Natural killer cell (primary cell): ENCODE results near the gene TOMM22. TPM values are rescaled to one million over a fixed set of nuclear protein-coding genes. Genes with fewer than 3 reads are reported as not detected.
A peak's percentile ranks its signal among the peaks of the same experiment; 100 is the strongest.

Experiments
- ATAC-seq, 3 donors: fragments of 150-1000 bp in 2 of 3; fragments of 200-7000 bp in 1 of 3; cut with Tn5 transposase; 1 replicate in 1 of 3; 2 replicates in 2 of 3; pipeline ENCODE4 v1.10.0; 2021; ENCODE audit warnings: mild to moderate bottlenecking in 2 of 3, moderate library complexity in 2 of 3
- DNase-seq, 2 donors: peaks; one replicate each; pipeline versions ENCODE4 v3.0.0 to v3.0.0-alpha.2; 2013 to 2021; ENCODE audit warnings: mixed read lengths in 1 of 2
- H3K27ac ChIP-seq: one replicate; pipeline ENCODE4 v1.5.1; 2013; ENCODE audit warnings: mild to moderate bottlenecking, low read length
- H3K27me3 ChIP-seq: one replicate; pipeline ENCODE4 v1.6.1; 2013; ENCODE audit warnings: low read length; ENCODE audit not compliant: control insufficient read depth, insufficient read depth
- H3K36me3 ChIP-seq: one replicate; pipeline ENCODE4 v1.6.1; 2013; ENCODE audit warnings: low read length; ENCODE audit not compliant: control insufficient read depth, insufficient read depth
- H3K4me1 ChIP-seq: one replicate; pipeline ENCODE4 v1.6.1; 2013; ENCODE audit warnings: low read length; ENCODE audit not compliant: control insufficient read depth, insufficient read depth
- H3K4me3 ChIP-seq: one replicate; pipeline ENCODE4 v1.5.1; 2013; ENCODE audit warnings: low read length
- H3K9me3 ChIP-seq: one replicate; pipeline ENCODE4 v1.6.1; 2013; ENCODE audit warnings: low read length; ENCODE audit not compliant: control insufficient read depth, insufficient read depth
- H3K27ac Mint-ChIP-seq, 2 donors: one replicate each; pipeline ENCODE4 v1.8.0; 2022; ENCODE audit warnings: mild to moderate bottlenecking in 2 of 2, mixed read lengths in 2 of 2, moderate library complexity in 1 of 2
- H3K27me3 Mint-ChIP-seq, 2 donors: one replicate each; pipeline ENCODE4 v1.8.0; 2022; ENCODE audit warnings: low read depth in 2 of 2, mixed read lengths in 2 of 2
- H3K36me3 Mint-ChIP-seq: one replicate; pipeline ENCODE4 v1.8.0; 2022; ENCODE audit warnings: mixed read lengths
- H3K4me1 Mint-ChIP-seq, 2 donors: one replicate each; pipeline ENCODE4 v1.8.0; 2022; ENCODE audit warnings: mixed read lengths in 2 of 2
- H3K4me3 Mint-ChIP-seq: one replicate; pipeline ENCODE4 v1.8.0; 2022; ENCODE audit warnings: mild to moderate bottlenecking, moderate library complexity, mixed read lengths
- H3K9me3 Mint-ChIP-seq, 2 donors: one replicate each; pipeline ENCODE4 v1.8.0; 2022; ENCODE audit warnings: mixed read lengths in 2 of 2
- CTCF ChIP-seq: fragments of 200-600 bp; IDR thresholded peaks from one replicate; pipeline ENCODE4 v1.8.0; 2022; ENCODE audit warnings: antibody characterized with exemption
- WGBS: methylation state at CpG from one replicate; pipeline ENCODE4 v1.1.7; 2013; ENCODE audit warnings: missing lambda C conversion rate; ENCODE audit not compliant: insufficient coverage; 5-methylcytosine and 5-hydroxymethylcytosine counted together
- intact Hi-C: fragments of 100-400 bp; cut with micrococcal nuclease; formaldehyde crosslinking; loops from one replicate; pipeline ENCODE4 v1.14.2; 2022
- total RNA-seq, 4 donors: library from RNA; stranded (reverse); fragments of 120-200 nt in 1 of 4; gene quantifications; one replicate each; pipeline versions ENCODE4 v1.2.3 to v1.2.4, GENCODE V29; 2013 to 2022

TOMM22 gene
- total RNA-seq = 10 to 100 TPM; 45.9 to 50.6 (median 47.5) TPM
- 35.6 TPM for total RNA-seq (2013)

- Mint-ChIP-seq H3K27ac (peak within 1 kb of the TSS; percentile 88 to 99), H3K9me3 (no peaks in the 10 kb centered on the region), H3K36me3 (no peaks in the 10 kb centered on the region), H3K4me1 (peaks cover 15 to 16% of the 10 kb centered on the region in 2 donors), H3K4me3 (peak within 1 kb of the TSS; percentile 97), H3K27me3 (no peaks in the 10 kb centered on the region)
- Histone ChIP-seq H3K27me3 (no peaks in the 10 kb centered on the region), H3K4me3 (peak within 1 kb of the TSS; percentile 91), H3K9me3 (no peaks in the 10 kb centered on the region), H3K27ac (peak within 1 kb of the TSS; percentile 76), H3K36me3 (peaks cover 32% of the 10 kb centered on the region), H3K4me1 (peaks cover 14% of the 10 kb centered on the region)
- peak; percentile 46 for TF ChIP-seq CTCF
- under 1% methylated on average over 60 of the region's 60 CpGs for WGBS
- ATAC-seq = peak; percentile 95 to 99 (median 97)
- DNase-seq = peak; percentile 79 to 91
- intact Hi-C loops = loop anchor here (2.0 to 5.0 kb wide), 2 partner anchors 19 to 629 kb away; partner anchors contain the start of gene JOSD1
Observed at GRCh38 chr22:38681582-38682335, at the start of gene TOMM22. TSS of gene TOMM22 (plus strand) at chr22:38681957. CDS start at chr22:38681979, 22 bp downstream.

- H3K27ac Mint-ChIP-seq = no peak overlapping the region
- peaks cover 0 to 4% of the 10 kb centered on the region in 2 donors for H3K27me3 Mint-ChIP-seq
- no peaks in the 10 kb centered on the region for H3K36me3 Mint-ChIP-seq
- Histone ChIP-seq H3K9me3 (no peaks in the 10 kb centered on the region), H3K27ac (no peak overlapping the region), H3K27me3 (no peaks in the 10 kb centered on the region), H3K4me1 (peaks cover 8% of the 10 kb centered on the region), H3K36me3 (no peaks in the 10 kb centered on the region), H3K4me3 (no peak overlapping the region)
- ATAC-seq = no peak
- no peak for TF ChIP-seq CTCF
- no peak overlapping the region for H3K4me3 Mint-ChIP-seq
- intact Hi-C loops = no loop called here
- no peak for DNase-seq
- no peaks in the 10 kb centered on the region for H3K9me3 Mint-ChIP-seq
- H3K4me1 Mint-ChIP-seq = peaks cover 11 to 13% of the 10 kb centered on the region in 2 donors
- 92% methylated on average over 3 of the region's 3 CpGs for WGBS
Observed at GRCh38 chr22:38632528-38632927, 49.2 kb upstream of the TOMM22 start.

- TF ChIP-seq CTCF = no peak
- no peak for ATAC-seq
- DNase-seq = no peak
Observed at GRCh38 chr22:38638216-38638615, 43.5 kb upstream of the TOMM22 start.

More at GRCh38 chr22:38638216-38638615, 43.5 kb upstream of the TOMM22 start:
- Mint-ChIP-seq H3K4me1 (no peaks in the 10 kb centered on the region), H3K9me3 (no peaks in the 10 kb centered on the region), H3K27ac (no peak overlapping the region), H3K4me3 (no peak overlapping the region), H3K36me3 (no peaks in the 10 kb centered on the region), H3K27me3 (peaks cover 0 to 6% of the 10 kb centered on the region in 2 donors)
- WGBS = 94% methylated on average over 2 of the region's 2 CpGs
- Histone ChIP-seq H3K4me1 (no peaks in the 10 kb centered on the region), H3K4me3 (no peak overlapping the region), H3K27ac (no peak overlapping the region), H3K36me3 (no peaks in the 10 kb centered on the region), H3K9me3 (no peaks in the 10 kb centered on the region), H3K27me3 (no peaks in the 10 kb centered on the region)
- intact Hi-C loops = no loop called here
